Astrocyte of the cerebellum (primary cell): ENCODE data around the gene ZNF48.
A peak's percentile ranks its signal among the peaks of the same experiment; 100 is the strongest.
"Not testable (repeated sequence)": the region's sequence is repeated elsewhere in the genome, so short reads cannot be mapped to it uniquely, and the experiment has no call there.

Experiments
- DNase-seq: peaks from one replicate; pipeline ENCODE4 v3.0.0-alpha.2; 2011; ENCODE audit warnings: low read depth
- H3K4me3 ChIP-seq: 2 replicates; pipeline ENCODE4 v1.5.1; 2011; ENCODE audit warnings: mild to moderate bottlenecking, low read depth, low read length, moderate library complexity
- CTCF ChIP-seq: IDR thresholded peaks from 2 replicates; pipeline ENCODE4 v1.5.1; 2012; ENCODE audit warnings: low read length, low read depth, moderate library complexity, mild to moderate bottlenecking; ENCODE audit errors: missing control alignments
- in situ Hi-C: cut with HindIII; loops from 2 replicates; pipeline ENCODE4 v1.10.0; 2017; ENCODE audit warnings: low sequenced_read_pairs

Gene ZNF48

GRCh38 chr16:30381291-30382041 is 13.8 kb upstream of the ZNF48 start:
- in situ Hi-C loops, result no loop called here
- H3K4me3 ChIP-seq, result no peak overlapping the region
- TF ChIP-seq CTCF, result no peak
- no peak for DNase-seq

- no peak for DNase-seq
- TF ChIP-seq CTCF, result no peak
- in situ Hi-C loops, result no loop called here
- H3K4me3 ChIP-seq, result no peak within 1 kb of the TSS
Measured at GRCh38 chr16:30382111-30382881, 12.9 kb upstream of the ZNF48 start, which contains the start of gene SEPTIN1. Gene SEPTIN1 (minus strand): TSS chr16:30382561. CDS start chr16:30382542, 19 bp downstream.

GRCh38 chr16:30383521-30383920 is 11.7 kb upstream of the ZNF48 start:
- no peak for DNase-seq
- no peak overlapping the region for H3K4me3 ChIP-seq
- TF ChIP-seq CTCF, result no peak
- in situ Hi-C loops, result no loop called here

GRCh38 chr16:30394592-30395154 is 547 bp upstream of the ZNF48 start:
- H3K4me3 ChIP-seq, result peak overlapping the region; percentile 70
- in situ Hi-C loops, result loop anchor here (10.0 kb wide), 1 partner anchor 320 kb away; the partner anchor contains the start of gene PPP4C
- no peak for TF ChIP-seq CTCF
- no peak for DNase-seq

GRCh38 chr16:30395992-30396585 is 869 bp downstream of the ZNF48 start:
- TF ChIP-seq CTCF, result no peak
- H3K4me3 ChIP-seq, result peak overlapping the region; percentile 70
- in situ Hi-C loops, result loop anchor here (10.0 kb wide), 1 partner anchor 321 kb away; the partner anchor contains the start of gene PPP4C
- no peak for DNase-seq

GRCh38 chr16:30396627-30397026 is 1.4 kb downstream of the ZNF48 start:
- in situ Hi-C loops, result loop anchor here (10.0 kb wide), 1 partner anchor 322 kb away; the partner anchor contains the start of gene PPP4C
- not testable (repeated sequence) for DNase-seq, H3K4me3 ChIP-seq
